ENCODE data around the gene TUBG2.

GRCh38 chr17:42677921-42678781 is 19.1 kb downstream of the TUBG2 start:
- TF ChIP-seq POLR2A (IDR thresholded peaks at IDR 0.05) = peak; percentile 63
- TF ChIP-seq CTCF (IDR thresholded peaks at IDR 0.05) = no peak
